H9 (cell line): ENCODE measurements around the gene DPH1. TPM values are rescaled to one million over a fixed set of nuclear protein-coding genes. Genes with fewer than 3 reads are reported as not detected.

Experiments used
- DNase-seq: peaks from one replicate; pipeline ENCODE4 v3.0.0-alpha.2; 2017
- H2AFZ ChIP-seq: one replicate; pipeline ENCODE4 v1.6.1; 2013; ENCODE audit warnings: mild to moderate bottlenecking, low read length, control low read depth, moderate library complexity
- H2AK5ac ChIP-seq: 2 replicates; pipeline ENCODE4 v1.6.1; 2013; ENCODE audit warnings: low read length, control low read depth, mixed read lengths; ENCODE audit not compliant: insufficient read length
- H2BK120ac ChIP-seq: one replicate; pipeline ENCODE4 v1.6.1; 2013; ENCODE audit warnings: low read depth, mild to moderate bottlenecking, low read length, control low read depth, inconsistent platforms; ENCODE audit not compliant: poor library complexity, severe bottlenecking
- H2BK12ac ChIP-seq: 2 replicates; pipeline ENCODE4 v1.6.1; 2013; ENCODE audit warnings: low read length, control low read depth, mixed read lengths, low read depth; ENCODE audit not compliant: insufficient read length
- H2BK15ac ChIP-seq: 2 replicates; pipeline ENCODE4 v1.6.1; 2013; ENCODE audit warnings: low read depth, low read length, control low read depth
- H2BK20ac ChIP-seq: one replicate; pipeline ENCODE4 v1.6.1; 2013; ENCODE audit warnings: low read depth, mild to moderate bottlenecking, low read length, control low read depth, inconsistent platforms; ENCODE audit not compliant: poor library complexity, severe bottlenecking
- H2BK5ac ChIP-seq: 2 replicates; pipeline ENCODE4 v1.6.1; 2013; ENCODE audit warnings: low read length, control low read depth, mixed read lengths; ENCODE audit not compliant: insufficient read length
- H3K14ac ChIP-seq: 2 replicates; pipeline ENCODE4 v1.6.1; 2013; ENCODE audit warnings: low read length, control low read depth; ENCODE audit not compliant: insufficient read depth
- H3K18ac ChIP-seq: 2 replicates; pipeline ENCODE4 v1.6.1; 2013; ENCODE audit warnings: low read depth, mild to moderate bottlenecking, mixed read lengths, low read length, control low read depth; ENCODE audit not compliant: insufficient read length
- H3K23ac ChIP-seq: 2 replicates; pipeline ENCODE4 v1.6.1; 2013; ENCODE audit warnings: low read length, control low read depth, mixed read lengths, low read depth; ENCODE audit not compliant: insufficient read length
- H3K23me2 ChIP-seq: 2 replicates; pipeline ENCODE4 v1.6.1; 2013; ENCODE audit warnings: low read depth, mild to moderate bottlenecking, mixed read lengths, low read length, control low read depth; ENCODE audit not compliant: insufficient read length, poor library complexity, severe bottlenecking
- H3K27ac ChIP-seq: 2 replicates; pipeline ENCODE4 v1.5.1; 2013; ENCODE audit warnings: low read length, control low read depth, mixed read lengths, low read depth; ENCODE audit not compliant: insufficient read length
- H3K27me3 ChIP-seq: 2 replicates; pipeline ENCODE4 v1.6.1; 2013; ENCODE audit warnings: low read length, control low read depth, inconsistent platforms; ENCODE audit not compliant: insufficient read depth
- H3K4ac ChIP-seq: 2 replicates; pipeline ENCODE4 v1.6.1; 2013; ENCODE audit warnings: low read depth, mild to moderate bottlenecking, control low read depth, inconsistent platforms, low read length, moderate library complexity
- H3K4me1 ChIP-seq: 2 replicates; pipeline ENCODE4 v1.6.1; 2013; ENCODE audit warnings: low read length, control low read depth, inconsistent platforms; ENCODE audit not compliant: insufficient read depth
- H3K4me2 ChIP-seq: 2 replicates; pipeline ENCODE4 v1.6.1; 2013; ENCODE audit warnings: low read length, control low read depth, mixed read lengths; ENCODE audit not compliant: insufficient read length, insufficient read depth
- H3K56ac ChIP-seq: 2 replicates; pipeline ENCODE4 v1.6.1; 2013; ENCODE audit warnings: low read depth, mild to moderate bottlenecking, mixed read lengths, low read length, control low read depth; ENCODE audit not compliant: insufficient read length
- H3K79me1 ChIP-seq: 2 replicates; pipeline ENCODE4 v1.6.1; 2013; ENCODE audit warnings: low read depth, mild to moderate bottlenecking, moderate library complexity, low read length, control low read depth, inconsistent platforms; ENCODE audit not compliant: insufficient read depth, poor library complexity, severe bottlenecking
- H3K79me2 ChIP-seq: 2 replicates; pipeline ENCODE4 v1.6.1; 2013; ENCODE audit warnings: low read length, control low read depth, inconsistent platforms; ENCODE audit not compliant: insufficient read depth
- H3K9ac ChIP-seq: 2 replicates; pipeline ENCODE4 v1.6.1; 2013; ENCODE audit warnings: low read length, control low read depth, mixed read lengths; ENCODE audit not compliant: insufficient read length; ENCODE audit errors: extremely low read depth
- H3K9me3 ChIP-seq: one replicate; pipeline ENCODE4 v1.6.1; 2013; ENCODE audit warnings: low read depth, low read length, inconsistent platforms; ENCODE audit not compliant: control insufficient read depth
- H3T11ph ChIP-seq: one replicate; pipeline ENCODE4 v1.6.1; 2013; ENCODE audit warnings: mild to moderate bottlenecking, low read length, control low read depth, inconsistent platforms
- H4K20me1 ChIP-seq: one replicate; pipeline ENCODE4 v1.6.1; 2013; ENCODE audit not compliant: control insufficient read depth, insufficient read length, insufficient read depth
- H4K5ac ChIP-seq: 2 replicates; pipeline ENCODE4 v1.6.1; 2013; ENCODE audit warnings: low read depth, mild to moderate bottlenecking, mixed read lengths, low read length, control low read depth; ENCODE audit not compliant: insufficient read length
- H4K8ac ChIP-seq: replicated peaks from 2 replicates; pipeline ENCODE4 v1.6.1; 2013; ENCODE audit warnings: low read length, control low read depth, mixed read lengths, low read depth; ENCODE audit not compliant: insufficient read length
- H4K91ac ChIP-seq: 2 replicates; pipeline ENCODE4 v1.6.1; 2013; ENCODE audit warnings: low read depth, mild to moderate bottlenecking, moderate library complexity, mixed read lengths, low read length, control low read depth; ENCODE audit not compliant: insufficient read length
- H3K27ac Mint-ChIP-seq, 3 experiments: 2 replicates in 2 of 3; 3 replicates in 1 of 3; pipeline ENCODE4 v1.8.0; 2020 to 2021; ENCODE audit warnings: mixed read lengths in 3 of 3, mild to moderate bottlenecking in 1 of 3, moderate library complexity in 1 of 3
- H3K27me3 Mint-ChIP-seq: 2 replicates; pipeline ENCODE4 v1.8.0; 2021; ENCODE audit warnings: low read depth, mild to moderate bottlenecking, moderate library complexity, mixed read lengths
- H3K36me3 Mint-ChIP-seq, 3 experiments: 2 replicates in 2 of 3; 3 replicates in 1 of 3; pipeline ENCODE4 v1.8.0; 2020 to 2021; ENCODE audit warnings: low read depth in 3 of 3, mixed read lengths in 3 of 3; ENCODE audit not compliant: insufficient read depth in 1 of 3
- H3K4me1 Mint-ChIP-seq, 2 experiments: 2 replicates each; pipeline ENCODE4 v1.8.0; 2020; ENCODE audit warnings: mixed read lengths in 2 of 2
- H3K4me3 Mint-ChIP-seq, 2 experiments: 2 replicates in 1 of 2; 3 replicates in 1 of 2; pipeline ENCODE4 v1.8.0; 2020 to 2021; ENCODE audit warnings: mild to moderate bottlenecking in 2 of 2, mixed read lengths in 2 of 2, moderate library complexity in 1 of 2
- H3K9me3 Mint-ChIP-seq, 2 experiments: 2 replicates in 1 of 2; 3 replicates in 1 of 2; pipeline ENCODE4 v1.8.0; 2020; ENCODE audit warnings: mild to moderate bottlenecking in 2 of 2, mixed read lengths in 2 of 2, moderate library complexity in 1 of 2
- WGBS: extraction: QIAGEN DNeasy Blood & Tissue Kit; methylation state at CpG from one replicate; pipeline ENCODE4 v1.1.7; 2013; ENCODE audit warnings: missing lambda C conversion rate, low lambda C conversion rate, mixed read lengths; ENCODE audit not compliant: insufficient read length; ENCODE audit errors: extremely low coverage; 5-methylcytosine and 5-hydroxymethylcytosine counted together
- total RNA-seq: library from RNA; stranded (reverse); gene quantifications from 2 replicates; pipeline ENCODE4 v1.2.1, GENCODE V29; 2021
- TF ChIP-seq, protein P1 (sequence below): fragments of 200-600 bp; sonication (generic); conservative IDR thresholded peaks from 3 replicates; pipeline ENCODE4 v1.8.0; 2021; ENCODE audit warnings: antibody characterized with exemption, mild to moderate bottlenecking

The DPH1 gene
- total RNA-seq, 1 experiment from 2014 or later: 27.5 TPM

DNA sequence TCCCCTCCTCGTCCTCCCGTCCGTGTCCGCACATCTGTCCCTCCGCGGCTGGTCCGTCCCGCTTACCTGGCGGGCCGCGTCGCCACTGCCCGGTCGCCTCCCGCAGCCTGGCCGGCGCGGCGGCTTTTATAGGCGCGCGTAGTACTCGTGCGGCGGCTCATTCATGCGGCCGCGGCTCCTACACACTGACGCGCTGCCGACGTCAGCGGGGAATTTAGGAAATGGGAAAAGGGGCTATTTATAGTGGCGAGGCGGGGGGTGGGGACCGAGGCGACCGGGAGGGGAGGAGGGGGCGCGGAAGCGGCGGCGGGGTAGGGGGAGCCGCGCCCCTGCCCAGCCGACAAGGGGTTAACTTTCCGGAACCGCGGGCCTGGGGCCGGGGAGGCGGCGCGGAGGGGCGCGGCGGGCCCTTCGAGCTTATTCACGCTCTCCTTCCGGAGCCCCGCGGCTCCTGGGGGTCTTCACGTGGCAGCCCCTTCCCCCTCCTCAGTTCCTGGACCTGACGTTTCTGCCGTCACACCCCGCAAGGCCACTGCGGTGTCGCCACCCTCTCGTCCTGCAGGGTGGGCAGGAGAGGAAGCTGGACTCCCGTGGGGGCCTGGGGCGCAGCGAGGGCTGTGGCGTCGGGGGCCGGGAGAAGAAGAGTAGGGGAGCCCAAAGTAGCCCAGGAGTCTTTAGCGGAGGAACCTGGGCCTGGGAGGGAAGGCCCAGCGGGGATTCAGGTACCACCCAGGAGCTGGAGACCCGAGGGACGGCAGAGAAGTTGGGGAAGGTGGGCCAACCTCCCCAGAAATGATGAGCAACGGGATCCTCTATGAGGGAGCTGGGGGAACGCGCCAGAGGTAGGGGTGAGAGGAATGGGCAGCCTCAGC lies 21.3 kb downstream of the DPH1 start:
- Mint-ChIP-seq H3K27me3 (peaks cover 67% of the 10 kb centered on the region), H3K4me1 (peaks cover 8 to 9% of the 10 kb centered on the region in 2 experiments; a peak in 3 of 4 replicates)
- WGBS: no CpG with 5 or more reads among the region's 81 CpGs

More for the DNA sequence above, 21.3 kb downstream of the DPH1 start:
- H3K18ac ChIP-seq: no peak overlapping the region
- H4K20me1 ChIP-seq: peaks cover 4% of the 10 kb centered on the region
- peaks cover 51% of the 10 kb centered on the region for H3K27me3 ChIP-seq
- H3K4me3 Mint-ChIP-seq: peak overlapping the region; percentile 38 to 67
- no peak overlapping the region for H2AFZ ChIP-seq
- H2BK12ac ChIP-seq: no peak overlapping the region
- no peaks in the 10 kb centered on the region for H3K4me1 ChIP-seq
- no peaks in the 10 kb centered on the region for H3K79me1 ChIP-seq
- peak overlapping the region; percentile 17 for H3K4me2 ChIP-seq
- no peaks in the 10 kb centered on the region; a peak in 2 of 7 replicates for H3K36me3 Mint-ChIP-seq
- H2AK5ac ChIP-seq: no peak overlapping the region
- TF ChIP-seq, protein P1, sequence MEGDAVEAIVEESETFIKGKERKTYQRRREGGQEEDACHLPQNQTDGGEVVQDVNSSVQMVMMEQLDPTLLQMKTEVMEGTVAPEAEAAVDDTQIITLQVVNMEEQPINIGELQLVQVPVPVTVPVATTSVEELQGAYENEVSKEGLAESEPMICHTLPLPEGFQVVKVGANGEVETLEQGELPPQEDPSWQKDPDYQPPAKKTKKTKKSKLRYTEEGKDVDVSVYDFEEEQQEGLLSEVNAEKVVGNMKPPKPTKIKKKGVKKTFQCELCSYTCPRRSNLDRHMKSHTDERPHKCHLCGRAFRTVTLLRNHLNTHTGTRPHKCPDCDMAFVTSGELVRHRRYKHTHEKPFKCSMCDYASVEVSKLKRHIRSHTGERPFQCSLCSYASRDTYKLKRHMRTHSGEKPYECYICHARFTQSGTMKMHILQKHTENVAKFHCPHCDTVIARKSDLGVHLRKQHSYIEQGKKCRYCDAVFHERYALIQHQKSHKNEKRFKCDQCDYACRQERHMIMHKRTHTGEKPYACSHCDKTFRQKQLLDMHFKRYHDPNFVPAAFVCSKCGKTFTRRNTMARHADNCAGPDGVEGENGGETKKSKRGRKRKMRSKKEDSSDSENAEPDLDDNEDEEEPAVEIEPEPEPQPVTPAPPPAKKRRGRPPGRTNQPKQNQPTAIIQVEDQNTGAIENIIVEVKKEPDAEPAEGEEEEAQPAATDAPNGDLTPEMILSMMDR: no peak
- H3K9me3 Mint-ChIP-seq: no peaks in the 10 kb centered on the region
- H3T11ph ChIP-seq: no peak overlapping the region
- no peak overlapping the region for H3K56ac ChIP-seq
- no peaks in the 10 kb centered on the region for H3K9me3 ChIP-seq
- no peak overlapping the region for H3K23ac ChIP-seq
- no peak overlapping the region for H3K4ac ChIP-seq
- no peak overlapping the region for H4K5ac ChIP-seq
- H3K9ac ChIP-seq: no peak overlapping the region
- no peak overlapping the region for H4K91ac ChIP-seq
- no peak overlapping the region for H4K8ac ChIP-seq
- H2BK5ac ChIP-seq: no peak overlapping the region
- DNase-seq: peak; percentile 63
- H3K14ac ChIP-seq: no peak overlapping the region; the same call in 1 of the 2 replicates
- no peaks in the 10 kb centered on the region for H3K79me2 ChIP-seq
- peaks cover 6% of the 10 kb centered on the region for H3K23me2 ChIP-seq
- no peak overlapping the region for H2BK120ac ChIP-seq
- H2BK15ac ChIP-seq: no peak overlapping the region; the same call in 1 of the 2 replicates
- no peak overlapping the region for H3K27ac Mint-ChIP-seq
- no peak overlapping the region for H2BK20ac ChIP-seq
- no peak overlapping the region for H3K27ac ChIP-seq
